ENCODE results near the gene SYK.

GRCh38 chr9:90921104-90921503, 119.5 kb downstream of the SYK start:
- no peak for TF ChIP-seq EZH2 (IDR thresholded peaks at IDR 0.05)
- no peak for TF ChIP-seq CTCF (IDR thresholded peaks at IDR 0.05)
- no peak for TF ChIP-seq EZH2phosphoT487 (IDR thresholded peaks at IDR 0.05)
